ENCODE results near the gene WSCD1. TPM values are rescaled to one million over a fixed set of nuclear protein-coding genes. Genes with fewer than 3 reads are reported as not detected.

The WSCD1 gene
- total RNA-seq, 1 donor: 0.18 TPM

DNA sequence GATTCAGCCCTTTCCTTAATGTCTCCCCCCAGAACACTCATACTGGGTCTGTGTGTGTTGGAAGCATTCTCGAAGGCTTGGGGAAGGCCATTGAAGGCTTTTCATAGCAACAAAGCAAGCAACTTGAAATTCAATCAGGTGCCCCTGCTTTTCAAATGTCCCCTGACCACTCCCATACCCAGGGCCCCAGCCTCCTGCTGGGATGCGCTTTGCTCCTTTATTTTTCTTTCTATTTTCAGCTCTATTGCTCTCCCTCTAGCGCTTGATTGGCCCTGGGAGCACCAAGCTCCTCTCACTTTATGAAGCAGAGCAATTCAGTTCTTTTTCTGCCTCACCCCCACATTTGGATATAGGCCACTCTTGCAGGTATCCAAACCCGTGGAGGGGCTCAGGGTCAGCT is 92.0 kb downstream of the WSCD1 start:
- TF ChIP-seq, protein P1, sequence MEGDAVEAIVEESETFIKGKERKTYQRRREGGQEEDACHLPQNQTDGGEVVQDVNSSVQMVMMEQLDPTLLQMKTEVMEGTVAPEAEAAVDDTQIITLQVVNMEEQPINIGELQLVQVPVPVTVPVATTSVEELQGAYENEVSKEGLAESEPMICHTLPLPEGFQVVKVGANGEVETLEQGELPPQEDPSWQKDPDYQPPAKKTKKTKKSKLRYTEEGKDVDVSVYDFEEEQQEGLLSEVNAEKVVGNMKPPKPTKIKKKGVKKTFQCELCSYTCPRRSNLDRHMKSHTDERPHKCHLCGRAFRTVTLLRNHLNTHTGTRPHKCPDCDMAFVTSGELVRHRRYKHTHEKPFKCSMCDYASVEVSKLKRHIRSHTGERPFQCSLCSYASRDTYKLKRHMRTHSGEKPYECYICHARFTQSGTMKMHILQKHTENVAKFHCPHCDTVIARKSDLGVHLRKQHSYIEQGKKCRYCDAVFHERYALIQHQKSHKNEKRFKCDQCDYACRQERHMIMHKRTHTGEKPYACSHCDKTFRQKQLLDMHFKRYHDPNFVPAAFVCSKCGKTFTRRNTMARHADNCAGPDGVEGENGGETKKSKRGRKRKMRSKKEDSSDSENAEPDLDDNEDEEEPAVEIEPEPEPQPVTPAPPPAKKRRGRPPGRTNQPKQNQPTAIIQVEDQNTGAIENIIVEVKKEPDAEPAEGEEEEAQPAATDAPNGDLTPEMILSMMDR (IDR thresholded peaks at IDR 0.05; ENCODE audit: insufficient read depth, low read length): no peak
- H3K4me3 ChIP-seq (ENCODE audit: low read depth, low read length): no peak overlapping the region
- no peak for DNase-seq (ENCODE audit: low read depth)

DNA sequence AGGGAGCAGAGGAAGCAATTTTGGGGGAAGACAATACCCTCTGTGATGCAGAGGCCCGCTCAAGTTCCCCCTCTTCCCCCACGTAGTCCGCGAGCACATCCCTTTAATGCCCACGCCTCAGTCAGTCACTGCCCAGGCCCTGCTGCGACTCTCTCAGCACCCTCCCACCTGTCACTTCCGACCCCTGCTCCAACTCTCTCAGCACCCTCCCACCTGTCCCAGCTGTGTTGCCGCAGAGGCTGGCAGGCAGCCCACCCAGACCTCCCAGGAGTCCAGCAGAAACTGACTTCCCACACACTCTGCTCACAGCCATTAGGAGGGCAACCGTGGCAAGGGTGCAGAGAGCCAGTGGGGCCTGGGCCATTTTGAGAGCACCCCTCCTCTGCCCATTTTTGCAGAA is 92.7 kb downstream of the WSCD1 start:
- no peak for DNase-seq (ENCODE audit: low read depth)
- H3K4me3 ChIP-seq (ENCODE audit: low read depth, low read length): no peak overlapping the region
- TF ChIP-seq, protein P1 (IDR thresholded peaks at IDR 0.05; ENCODE audit: insufficient read depth, low read length): no peak

DNA sequence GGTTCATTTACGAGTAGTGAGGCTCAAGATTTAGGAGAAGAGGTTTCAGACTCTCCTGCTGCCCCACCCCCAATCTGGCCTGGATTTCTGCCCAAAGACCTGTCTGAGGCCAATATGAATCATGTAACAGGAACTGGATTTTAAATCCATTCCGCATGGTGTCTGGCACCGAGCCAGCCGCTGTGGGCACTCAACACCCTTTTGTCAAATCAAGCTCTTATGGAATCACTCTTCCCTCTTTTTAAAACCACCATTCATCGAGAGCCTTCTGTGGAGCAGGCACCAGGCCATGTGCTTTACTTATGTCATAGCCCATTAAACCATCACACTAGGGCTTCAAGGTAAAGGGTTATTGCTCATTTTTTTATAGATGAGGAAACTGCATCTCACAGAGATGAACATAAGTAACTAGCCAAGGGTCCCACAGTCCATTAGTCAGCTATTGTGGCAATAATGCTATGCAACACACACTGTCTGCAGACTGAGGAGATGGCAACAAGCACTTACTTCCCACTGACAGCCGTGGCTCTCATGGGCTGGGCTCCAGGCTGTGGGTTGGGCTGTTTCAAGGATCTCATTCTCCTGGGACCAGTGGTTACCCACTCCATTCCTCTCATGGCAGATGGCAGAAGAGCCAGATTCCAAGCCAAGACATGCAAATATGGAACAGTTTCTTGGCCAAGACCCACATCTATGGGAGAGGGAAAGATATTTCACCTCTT is 93.6 kb downstream of the WSCD1 start:
- DNase-seq (ENCODE audit: low read depth): peak; percentile 2
- no peak overlapping the region for H3K4me3 ChIP-seq (ENCODE audit: low read depth, low read length)
- TF ChIP-seq, protein P1 (IDR thresholded peaks at IDR 0.05; ENCODE audit: insufficient read depth, low read length): no peak

DNA sequence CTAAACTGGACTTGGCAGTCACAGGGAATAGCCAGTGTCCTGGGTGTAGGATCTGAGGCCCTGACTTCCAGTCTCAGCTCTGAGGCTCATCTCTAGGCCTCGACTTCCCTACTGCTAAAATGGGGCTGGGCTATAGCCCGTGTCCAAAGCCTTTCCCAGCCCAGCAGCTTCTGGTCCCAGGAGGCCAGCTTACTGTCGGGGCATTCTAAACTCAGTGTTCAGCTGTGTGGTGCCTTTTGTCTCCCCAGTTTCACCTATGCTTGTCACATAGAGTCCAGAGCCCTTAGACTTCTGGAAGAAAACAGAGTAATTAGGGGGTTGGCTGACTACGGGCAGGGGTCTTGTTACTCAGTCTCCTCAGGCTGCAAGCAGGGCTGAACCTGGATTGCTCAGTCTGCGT is 94.8 kb downstream of the WSCD1 start:
- TF ChIP-seq, protein P1 (IDR thresholded peaks at IDR 0.05; ENCODE audit: insufficient read depth, low read length): no peak
- no peak overlapping the region for H3K4me3 ChIP-seq (ENCODE audit: low read depth, low read length)
- no peak for DNase-seq (ENCODE audit: low read depth)

DNA sequence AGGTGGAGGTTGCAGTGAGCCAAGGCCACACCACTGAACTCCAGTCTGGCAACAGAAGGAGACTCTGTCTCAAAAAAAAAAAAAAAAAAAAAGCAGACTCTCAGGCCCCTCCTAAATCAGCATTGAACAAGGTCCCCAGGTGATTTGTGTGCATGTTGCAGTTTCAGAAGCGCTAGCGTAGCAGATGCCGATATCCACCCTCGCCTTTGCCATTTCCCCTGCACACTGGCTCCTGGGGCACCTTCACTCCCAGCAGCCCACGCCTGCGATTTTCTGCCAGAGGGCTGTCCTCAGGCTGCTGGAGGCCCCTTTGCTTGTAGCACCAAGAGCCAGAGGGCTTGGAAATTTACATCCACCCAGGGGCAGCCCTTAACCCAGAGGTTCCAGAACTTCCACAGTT is 95.6 kb downstream of the WSCD1 start:
- TF ChIP-seq, protein P1 (IDR thresholded peaks at IDR 0.05; ENCODE audit: insufficient read depth, low read length): no peak
- DNase-seq (ENCODE audit: low read depth): no peak
- H3K4me3 ChIP-seq (ENCODE audit: low read depth, low read length): no peak overlapping the region

GRCh38 chr17:6166492-6167179 is 96.5 kb downstream of the WSCD1 start:
- no peak for DNase-seq (ENCODE audit: low read depth)
- TF ChIP-seq, protein P1 (IDR thresholded peaks at IDR 0.05; ENCODE audit: insufficient read depth, low read length): no peak

More at GRCh38 chr17:6166492-6167179, 96.5 kb downstream of the WSCD1 start:
- H3K4me3 ChIP-seq (ENCODE audit: low read depth, low read length): no peak overlapping the region
